Tibial nerve (tissue), 4 donors: ENCODE data around the gene SLC22A25. TPM values are rescaled to one million over a fixed set of nuclear protein-coding genes. Genes with fewer than 3 reads are reported as not detected.
"Not testable (repeated sequence)": the region's sequence is repeated elsewhere in the genome, so short reads cannot be mapped to it uniquely, and the experiment has no call there.

Experiments used
- DNase-seq, 2 donors: peaks; one replicate each; pipeline ENCODE4 v3.0.0-alpha.2; 2019; ENCODE audit warnings: low spot score in 2 of 2
- H3K27ac ChIP-seq, 4 donors: fragments of 200-600 bp; sonication (generic) in 3 of 4; one replicate each; pipeline ENCODE4 v1.5.1; 2017 to 2019; ENCODE audit warnings: mild to moderate bottlenecking in 1 of 4
- H3K27me3 ChIP-seq, 2 donors: fragments of 200-600 bp; sonication (generic) in 1 of 2; one replicate each; pipeline versions ENCODE4 v1.5.1 to v1.6.0; 2017 to 2019
- H3K36me3 ChIP-seq, 3 donors: fragments of 200-600 bp; sonication (generic); one replicate each; pipeline ENCODE4 v1.5.1; 2018 to 2019
- H3K4me1 ChIP-seq, 4 donors: fragments of 200-600 bp; sonication (generic) in 3 of 4; one replicate each; pipeline ENCODE4 v1.5.1; 2017 to 2019
- H3K4me3 ChIP-seq, 4 donors: fragments of 200-600 bp; sonication (generic) in 3 of 4; one replicate each; pipeline ENCODE4 v1.5.1; 2017 to 2019; ENCODE audit warnings: mild to moderate bottlenecking in 1 of 4, moderate library complexity in 1 of 4
- H3K9me3 ChIP-seq, 4 donors: fragments of 200-600 bp; sonication (generic) in 3 of 4; one replicate each; pipeline ENCODE4 v1.5.1; 2017 to 2019
- EP300 ChIP-seq, 2 donors: sonication (generic); formaldehyde crosslinking; IDR thresholded peaks; one replicate each; pipeline ENCODE4 v1.6.1; 2017; ENCODE audit warnings: antibody characterized with exemption in 2 of 2, mild to moderate bottlenecking in 1 of 2
- POLR2A ChIP-seq, 2 donors: fragments of 450-650 bp; IDR thresholded peaks; one replicate each; pipeline ENCODE4 v1.6.1; 2017; ENCODE audit warnings: antibody characterized with exemption in 2 of 2, mild to moderate bottlenecking in 2 of 2, moderate library complexity in 2 of 2
- WGBS, 2 donors: methylation state at CpG; one replicate each; pipeline ENCODE4 v1.1.5; 2018; 5-methylcytosine and 5-hydroxymethylcytosine counted together
- total RNA-seq, 4 donors: library from RNA; depleted of rRNA; stranded (reverse); fragments of >200 nt; gene quantifications; one replicate each; pipeline ENCODE4 v1.1.0, GENCODE V29; 2016
- TF ChIP-seq, protein P1 (sequence below), 5 experiments: fragments of 200-600 bp in 3 of 5; fragments of 450-650 bp in 2 of 5; sonication (generic) in 3 of 5; IDR thresholded peaks; one replicate each; pipeline ENCODE4 v1.5.1; 2016 to 2019; ENCODE audit warnings: antibody characterized with exemption in 5 of 5, mild to moderate bottlenecking in 3 of 5, moderate library complexity in 2 of 5

The SLC22A25 gene
- total RNA-seq, 4 donors from 2014 or later = not detected

DNA sequence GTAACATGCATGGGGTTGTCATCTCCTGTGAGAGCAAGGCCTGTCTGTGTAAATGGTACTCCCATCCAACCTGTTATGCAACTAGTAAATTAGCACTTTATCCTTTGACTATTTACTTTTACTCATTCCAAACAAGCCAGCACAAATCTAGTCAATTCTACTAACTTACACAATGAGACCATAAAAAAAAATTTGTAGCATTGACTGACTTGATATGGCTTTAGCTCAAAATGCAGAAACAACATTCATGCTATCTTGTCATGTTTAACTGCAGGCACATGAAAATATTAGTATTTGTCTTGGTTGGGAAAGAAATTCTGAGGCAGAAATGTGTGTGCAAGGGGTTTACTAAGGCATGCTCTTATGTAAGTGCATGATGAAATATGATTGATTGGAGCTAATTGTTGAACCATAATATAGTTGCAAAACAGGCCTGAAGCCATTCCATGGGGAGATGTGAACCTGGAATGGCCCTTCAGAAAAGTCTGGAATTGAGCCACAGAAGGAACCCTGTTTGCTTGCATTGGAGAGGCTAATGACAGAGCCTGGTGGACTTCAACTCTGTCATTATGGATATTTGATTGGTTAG is 2.5 kb downstream of the SLC22A25 start:
- no peaks in the 10 kb centered on the region for H3K36me3 ChIP-seq
- H3K27ac ChIP-seq = no peak overlapping the region
- H3K4me3 ChIP-seq = no peak overlapping the region
- no peaks in the 10 kb centered on the region for H3K4me1 ChIP-seq
- no peaks in the 10 kb centered on the region for H3K27me3 ChIP-seq
- no peak for TF ChIP-seq POLR2A (IDR thresholded peaks at IDR 0.05)
- TF ChIP-seq, protein P1, sequence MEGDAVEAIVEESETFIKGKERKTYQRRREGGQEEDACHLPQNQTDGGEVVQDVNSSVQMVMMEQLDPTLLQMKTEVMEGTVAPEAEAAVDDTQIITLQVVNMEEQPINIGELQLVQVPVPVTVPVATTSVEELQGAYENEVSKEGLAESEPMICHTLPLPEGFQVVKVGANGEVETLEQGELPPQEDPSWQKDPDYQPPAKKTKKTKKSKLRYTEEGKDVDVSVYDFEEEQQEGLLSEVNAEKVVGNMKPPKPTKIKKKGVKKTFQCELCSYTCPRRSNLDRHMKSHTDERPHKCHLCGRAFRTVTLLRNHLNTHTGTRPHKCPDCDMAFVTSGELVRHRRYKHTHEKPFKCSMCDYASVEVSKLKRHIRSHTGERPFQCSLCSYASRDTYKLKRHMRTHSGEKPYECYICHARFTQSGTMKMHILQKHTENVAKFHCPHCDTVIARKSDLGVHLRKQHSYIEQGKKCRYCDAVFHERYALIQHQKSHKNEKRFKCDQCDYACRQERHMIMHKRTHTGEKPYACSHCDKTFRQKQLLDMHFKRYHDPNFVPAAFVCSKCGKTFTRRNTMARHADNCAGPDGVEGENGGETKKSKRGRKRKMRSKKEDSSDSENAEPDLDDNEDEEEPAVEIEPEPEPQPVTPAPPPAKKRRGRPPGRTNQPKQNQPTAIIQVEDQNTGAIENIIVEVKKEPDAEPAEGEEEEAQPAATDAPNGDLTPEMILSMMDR (IDR thresholded peaks at IDR 0.05) = no peak
- TF ChIP-seq EP300 (IDR thresholded peaks at IDR 0.05) = no peak
- H3K9me3 ChIP-seq = peaks cover 0 to 13% (median 0%) of the 10 kb centered on the region in 4 donors
- no peak for DNase-seq

DNA sequence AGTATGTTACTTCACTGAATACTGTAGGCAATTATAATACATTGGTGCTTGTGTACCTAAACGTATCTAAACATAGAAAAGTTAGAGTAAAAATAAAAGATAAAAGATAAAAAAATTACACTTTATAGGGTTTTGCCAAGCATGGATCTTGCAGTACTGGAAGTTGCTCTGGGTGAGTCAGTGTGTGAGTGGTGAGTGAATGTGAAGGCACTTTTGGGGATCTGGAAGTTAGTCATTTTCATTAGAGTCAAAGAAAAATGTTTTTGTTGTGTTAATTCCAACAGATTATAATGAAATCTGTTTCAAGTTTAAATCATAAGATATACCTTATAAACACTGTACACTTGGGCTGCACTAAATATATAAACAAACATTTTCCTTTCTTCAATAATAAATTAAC is 3.3 kb downstream of the SLC22A25 start:
- Histone ChIP-seq H3K9me3 (peaks cover 0 to 16% (median 0%) of the 10 kb centered on the region in 4 donors), H3K27ac (no peak overlapping the region), H3K4me1 (no peaks in the 10 kb centered on the region), H3K36me3 (no peaks in the 10 kb centered on the region), H3K27me3 (no peaks in the 10 kb centered on the region), H3K4me3 (no peak overlapping the region)
- 52 to 57% methylated on average over 1 of the region's 1 CpG for WGBS, 2 donors
- TF ChIP-seq EP300 (IDR thresholded peaks at IDR 0.05) (no peak), POLR2A (IDR thresholded peaks at IDR 0.05) (no peak)
- TF ChIP-seq, protein P1 (IDR thresholded peaks at IDR 0.05) = no peak
- no peak for DNase-seq

DNA sequence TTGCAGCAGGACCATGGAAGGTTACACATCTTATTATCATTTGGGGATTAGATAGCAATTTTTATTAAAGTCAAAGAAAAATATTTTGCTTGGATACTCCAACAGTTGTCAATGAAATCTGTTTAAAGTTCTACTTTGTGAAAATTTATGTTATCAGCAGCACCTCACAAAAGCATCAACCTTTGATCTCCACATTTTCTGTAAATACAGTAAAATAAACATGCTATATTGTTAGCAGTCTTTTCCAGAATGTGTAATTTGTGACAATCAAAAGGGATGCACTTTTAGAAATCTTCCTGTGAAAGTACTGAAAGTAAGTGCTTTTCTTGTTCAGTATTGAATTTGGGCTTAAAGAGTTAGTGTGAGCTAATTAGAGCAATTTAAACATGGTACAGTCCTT is 4.1 kb downstream of the SLC22A25 start:
- Histone ChIP-seq H3K9me3 (peaks cover 0 to 16% (median 0%) of the 10 kb centered on the region in 4 donors), H3K4me1 (no peaks in the 10 kb centered on the region), H3K36me3 (no peaks in the 10 kb centered on the region), H3K27ac (no peak overlapping the region), H3K4me3 (no peak overlapping the region), H3K27me3 (no peaks in the 10 kb centered on the region)
- no peak for DNase-seq
- TF ChIP-seq EP300 (IDR thresholded peaks at IDR 0.05) (no peak), POLR2A (IDR thresholded peaks at IDR 0.05) (no peak)
- TF ChIP-seq, protein P1 (IDR thresholded peaks at IDR 0.05) = no peak

DNA sequence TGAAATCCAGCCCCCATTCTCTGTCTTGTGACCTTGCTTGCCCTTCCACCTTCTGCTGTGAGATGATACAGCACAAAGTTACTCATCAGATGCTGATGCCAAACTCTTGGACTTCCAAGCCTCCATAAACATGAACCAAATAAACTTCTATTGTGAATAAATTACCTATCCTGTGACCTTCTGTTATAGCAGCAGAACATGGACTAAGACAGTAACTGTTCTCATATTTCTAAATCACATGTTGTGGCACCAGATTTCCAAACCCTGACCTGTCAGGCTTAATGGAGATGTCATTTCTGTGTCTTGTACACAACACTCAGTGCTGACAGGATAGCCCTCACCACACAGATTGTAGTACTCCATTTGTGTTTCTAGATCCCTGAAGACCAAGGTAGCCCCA is 6.0 kb downstream of the SLC22A25 start:
- no peaks in the 10 kb centered on the region for H3K27me3 ChIP-seq
- no peak for TF ChIP-seq POLR2A (IDR thresholded peaks at IDR 0.05)
- TF ChIP-seq, protein P1 (IDR thresholded peaks at IDR 0.05) = no peak
- TF ChIP-seq EP300 (IDR thresholded peaks at IDR 0.05) = no peak
- H3K4me1 ChIP-seq = no peaks in the 10 kb centered on the region

DNA sequence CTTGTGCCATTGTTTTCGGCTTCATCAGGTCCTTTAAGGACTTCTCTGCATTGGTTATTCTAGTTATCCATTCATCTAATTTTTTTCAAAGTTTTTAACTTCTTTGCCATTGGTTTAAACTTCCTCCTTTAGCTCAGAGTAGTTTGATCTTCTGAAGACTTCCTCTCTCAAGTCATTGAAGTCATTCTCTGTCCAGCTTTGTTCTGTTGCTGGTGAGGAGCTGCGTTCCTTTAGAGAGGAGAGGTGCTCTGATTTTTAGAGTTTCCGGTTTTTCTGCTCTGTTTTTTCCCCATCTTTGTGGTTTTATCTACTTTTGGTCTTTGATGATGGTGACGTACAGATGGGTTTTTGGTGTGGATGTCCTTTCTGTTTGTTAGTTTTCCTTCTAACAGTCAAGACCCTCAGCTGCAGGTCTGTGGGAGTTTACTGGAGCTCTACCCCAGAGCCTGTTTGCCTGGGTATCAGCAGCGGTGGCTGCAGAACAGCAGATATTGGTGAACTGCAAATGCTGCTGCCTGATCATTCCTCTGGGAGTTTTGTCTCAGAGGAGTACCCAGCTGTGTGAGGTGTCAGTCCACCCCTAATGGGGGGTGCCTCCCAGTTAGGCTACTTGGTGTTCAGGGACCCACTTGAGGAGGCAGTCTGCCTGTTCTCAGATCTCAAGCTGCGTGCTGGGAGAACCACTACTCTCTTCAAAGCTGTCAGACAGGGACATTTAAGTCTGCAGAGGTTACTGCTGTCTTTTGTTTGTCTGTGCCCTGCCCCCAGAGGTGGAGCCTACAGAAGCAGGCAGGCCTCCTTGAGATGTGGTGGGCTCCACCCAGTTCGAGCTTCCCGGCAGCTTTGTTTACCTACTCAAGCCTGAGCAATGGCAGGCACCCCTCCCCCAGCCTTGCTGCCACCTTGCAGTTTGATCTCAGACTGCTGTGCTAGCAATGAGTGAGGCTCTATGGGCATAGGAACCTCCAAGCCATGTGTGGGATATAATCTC is 7.6 kb downstream of the SLC22A25 start:
- not testable (repeated sequence) for DNase-seq, H3K4me3 ChIP-seq, H3K4me1 ChIP-seq, H3K27ac ChIP-seq, H3K27me3 ChIP-seq, H3K36me3 ChIP-seq
- 86 to 92% methylated on average over 8 of the region's 8 CpGs for WGBS, 2 donors
- H3K9me3 ChIP-seq = peaks cover 0 to 21% (median 0%) of the 10 kb centered on the region in 4 donors

More for the DNA sequence above, 6.0 kb downstream of the SLC22A25 start:
- Histone ChIP-seq H3K4me3 (no peak overlapping the region), H3K36me3 (no peaks in the 10 kb centered on the region), H3K9me3 (peaks cover 0 to 16% (median 0%) of the 10 kb centered on the region in 4 donors), H3K27ac (no peak overlapping the region)
- DNase-seq = no peak
